OCI-LY7 (cell line): ENCODE results near the gene MMP3. TPM values are rescaled to one million over a fixed set of nuclear protein-coding genes. Genes with fewer than 3 reads are reported as not detected.

Experiments
- Bru-seq: library from RNA; stranded (reverse); fragments of 400-500 nt; gene quantifications from one replicate; lab custom pipeline; 2021; lab: Mats Ljungman, UMichigan
- BruChase-seq, 2 experiments: library from RNA; stranded (reverse); fragments of 400-500 nt; gene quantifications; one replicate each; lab custom pipeline; 2021; lab: Mats Ljungman, UMichigan
- BruUV-seq: library from RNA; stranded (reverse); fragments of 400-500 nt; replicated peaks from 2 replicates; lab custom pipeline; 2021; lab: Mats Ljungman, UMichigan
- CTCF ChIA-PET: fragments of 300-600 bp; sonication (Branson Sonifier 250); formaldehyde crosslinking; loops from one replicate; lab custom pipeline; 2022; ENCODE audit warnings: antibody characterized with exemption; ENCODE audit not compliant: unreplicated experiment; lab: Charles Lee
- POLR2A ChIA-PET: fragments of 300-600 bp; sonication (Branson Sonifier 250); formaldehyde crosslinking; loops from one replicate; lab custom pipeline; 2022; ENCODE audit warnings: antibody characterized with exemption; lab: Charles Lee
- DNase-seq: peaks from one replicate; pipeline ENCODE4 v3.0.0-alpha.2; 2015; ENCODE audit warnings: low spot score
- H2AFZ ChIP-seq: fragments of 200-600 bp; sonication (generic), shearing (Covaris generic); 2 replicates; pipeline ENCODE4 v1.6.1; 2014; ENCODE audit warnings: mild to moderate bottlenecking, antibody characterized with exemption, low read length, moderate library complexity
- H3K27ac ChIP-seq: fragments of 200-600 bp; sonication (generic); 2 replicates; pipeline ENCODE4 v1.5.1; 2014; ENCODE audit warnings: mixed run types, low read depth, mild to moderate bottlenecking, moderate library complexity, low read length, inconsistent platforms; ENCODE audit not compliant: poor library complexity, severe bottlenecking
- H3K36me3 ChIP-seq: fragments of 200-600 bp; sonication (generic); 2 replicates; pipeline ENCODE4 v1.6.1; 2014; ENCODE audit warnings: mild to moderate bottlenecking, antibody characterized with exemption, low read length, moderate library complexity, mixed read lengths; ENCODE audit not compliant: insufficient read depth
- H3K4me1 ChIP-seq: fragments of 200-600 bp; sonication (generic); 2 replicates; pipeline ENCODE4 v1.5.1; 2014; ENCODE audit warnings: mild to moderate bottlenecking, low read length; ENCODE audit not compliant: insufficient read depth, poor library complexity, severe bottlenecking
- H3K4me2 ChIP-seq: fragments of 200-600 bp; sonication (generic); 2 replicates; pipeline ENCODE4 v1.6.1; 2014; ENCODE audit warnings: mild to moderate bottlenecking, low read length
- H3K4me3 ChIP-seq: fragments of 200-600 bp; sonication (generic); 2 replicates; pipeline ENCODE4 v1.5.1; 2014; ENCODE audit warnings: mild to moderate bottlenecking, low read depth, low read length; ENCODE audit not compliant: poor library complexity, severe bottlenecking
- H3K79me2 ChIP-seq: fragments of 200-600 bp; sonication (generic); 2 replicates; pipeline ENCODE4 v1.6.1; 2016; ENCODE audit warnings: low read depth, mild to moderate bottlenecking, low read length, moderate library complexity, mixed read lengths; ENCODE audit not compliant: insufficient read depth
- H3K9me2 ChIP-seq: fragments of 200-600 bp; sonication (generic); 2 replicates; pipeline ENCODE4 v1.6.1; 2016; ENCODE audit warnings: mild to moderate bottlenecking, low read length, mixed read lengths; ENCODE audit not compliant: insufficient read depth
- H3K9me3 ChIP-seq: fragments of 200-600 bp; sonication (generic); 2 replicates; pipeline ENCODE4 v1.6.1; 2014; ENCODE audit warnings: mild to moderate bottlenecking, mixed run types, low read length, mixed read lengths
- H4K20me1 ChIP-seq: fragments of 200-600 bp; sonication (generic); 2 replicates; pipeline ENCODE4 v1.6.1; 2014; ENCODE audit warnings: mild to moderate bottlenecking, antibody characterized with exemption, low read length, moderate library complexity, mixed read lengths; ENCODE audit not compliant: insufficient read depth
- CTCF ChIP-seq: fragments of 200-600 bp; sonication (generic); conservative IDR thresholded peaks from 2 replicates; pipeline ENCODE4 v1.5.1; 2014; ENCODE audit warnings: mild to moderate bottlenecking, antibody characterized with exemption, low read length, moderate library complexity, mixed read lengths
- EZH2phosphoT487 ChIP-seq: fragments of 200-600 bp; sonication (generic); IDR thresholded peaks from 2 replicates; pipeline ENCODE4 v1.6.1; 2018; ENCODE audit warnings: low read depth, borderline replicate concordance, mild to moderate bottlenecking, mixed run types, antibody characterized with exemption, low read length, moderate library complexity, mixed read lengths
- intact Hi-C: fragments of 100-400 bp; cut with micrococcal nuclease; formaldehyde crosslinking; loops from one replicate; pipeline ENCODE4 v1.10.0; 2022; ENCODE audit not compliant: unreplicated experiment
- long read RNA-seq: library from polyadenylated mRNA; stranded (forward); transcript quantifications from one replicate; pipeline ENCODE4 v2.0.0, GENCODE V29; 2022
- total RNA-seq, 2 experiments: library from RNA; depleted of rRNA in 1 of 2; stranded (reverse); fragments of >200 nt in 1 of 2; shearing (Covaris generic) in 1 of 2; gene quantifications; 2 replicates each; pipeline ENCODE4 v1.2.3, GENCODE V29; 2014 to 2022

MMP3 gene
- total RNA-seq (2014; rRNA removed; shearing (Covaris generic)) = not detected in 2 replicates
- total RNA-seq (2022) = not detected in 2 replicates
- Bru-seq, nascent RNA = not detected
- not detected for BruChase-seq, experiment 1, labeled RNA remaining after a 6-hour chase
- not detected for BruChase-seq, experiment 2, labeled RNA remaining after a 2-hour chase
- long read RNA-seq = 0 reads

- H3K4me2 ChIP-seq = no peak within 1 kb of the TSS
- intact Hi-C loops = no loop called here
Measured at GRCh38 chr11:102843489-102843888, at the start of gene MMP3. Gene MMP3 (minus strand): TSS chr11:102843609. CDS start chr11:102843546, 63 bp downstream.

GRCh38 chr11:102891736-102892135, 48.3 kb upstream of the MMP3 start:
- intact Hi-C loops = no loop called here
- no peak overlapping the region for H2AFZ ChIP-seq
- no TSS peak for BruUV-seq
- H3K9me2 ChIP-seq = no peaks in the 10 kb centered on the region
- no peaks in the 10 kb centered on the region for H3K36me3 ChIP-seq
- no peaks in the 10 kb centered on the region for H4K20me1 ChIP-seq
- no peak overlapping the region for H3K4me2 ChIP-seq
- no peaks in the 10 kb centered on the region for H3K9me3 ChIP-seq
- no peak overlapping the region for H3K27ac ChIP-seq
- no peak overlapping the region for H3K4me3 ChIP-seq
- ChIA-PET CTCF (no interaction called here), POLR2A (no interaction called here)
- H3K4me1 ChIP-seq = no peaks in the 10 kb centered on the region
- no peaks in the 10 kb centered on the region for H3K79me2 ChIP-seq
- TF ChIP-seq EZH2phosphoT487 (no peak), CTCF (no peak)
- DNase-seq = no peak

More at GRCh38 chr11:102843489-102843888, at the start of gene MMP3:
- DNase-seq = no peak
- Histone ChIP-seq H3K9me2 (no peaks in the 10 kb centered on the region), H3K79me2 (no peaks in the 10 kb centered on the region), H3K27ac (no peak within 1 kb of the TSS), H2AFZ (no peak within 1 kb of the TSS), H3K4me3 (no peak within 1 kb of the TSS), H3K36me3 (no peaks in the 10 kb centered on the region), H3K4me1 (no peaks in the 10 kb centered on the region), H4K20me1 (no peaks in the 10 kb centered on the region), H3K9me3 (no peaks in the 10 kb centered on the region)
- ChIA-PET CTCF (no interaction called here), POLR2A (no interaction called here)
- TF ChIP-seq CTCF = no peak
- TF ChIP-seq EZH2phosphoT487 = no peak
- no TSS peak for BruUV-seq

- Histone ChIP-seq H4K20me1 (no peaks in the 10 kb centered on the region), H3K9me3 (no peaks in the 10 kb centered on the region), H3K4me1 (no peaks in the 10 kb centered on the region), H3K27ac (no peak overlapping the region), H3K9me2 (no peaks in the 10 kb centered on the region), H3K4me2 (no peak overlapping the region), H2AFZ (no peak overlapping the region), H3K79me2 (no peaks in the 10 kb centered on the region), H3K4me3 (no peak overlapping the region), H3K36me3 (no peaks in the 10 kb centered on the region)
- intact Hi-C loops = no loop called here
- TF ChIP-seq CTCF = no peak
- no peak for TF ChIP-seq EZH2phosphoT487
- CTCF ChIA-PET = no interaction called here
- no TSS peak for BruUV-seq
- no peak for DNase-seq
- POLR2A ChIA-PET = no interaction called here
Measured at GRCh38 chr11:102886999-102887398, 43.6 kb upstream of the MMP3 start.
